RCC 7860 (cell line): ENCODE data around the gene ACTN3.
"Not testable (repeated sequence)": the region's sequence is repeated elsewhere in the genome, so short reads cannot be mapped to it uniquely, and the experiment has no call there.

ENCODE experiments used
- DNase-seq: peaks from one replicate; pipeline ENCODE4 v3.0.0-alpha.2; 2015; ENCODE audit warnings: low spot score
- FAIRE-seq: peaks from 2 replicates; lab custom pipeline; 2012; peaks lifted over from hg19 to GRCh38; lab: Jason Lieb, UNC

ACTN3 gene

GRCh38 chr11:66562907-66563583, 16.3 kb downstream of the ACTN3 start:
- DNase-seq, result no peak
- no peak for FAIRE-seq

GRCh38 chr11:66563832-66564231, 17.1 kb downstream of the ACTN3 start:
- no peak for FAIRE-seq
- no peak for DNase-seq

- FAIRE-seq (no peak), DNase-seq (no peak)
Measured at GRCh38 chr11:66564538-66564937, 17.8 kb downstream of the ACTN3 start.

GRCh38 chr11:66564984-66565383, 18.3 kb downstream of the ACTN3 start:
- DNase-seq (no peak), FAIRE-seq (no peak)

- FAIRE-seq, result no peak
- DNase-seq, result no peak
Measured at GRCh38 chr11:66566221-66566620, 19.5 kb downstream of the ACTN3 start.

GRCh38 chr11:66567787-66568123, 21.1 kb downstream of the ACTN3 start:
- no peak for FAIRE-seq
- no peak for DNase-seq

GRCh38 chr11:66568124-66568916, 21.6 kb downstream of the ACTN3 start, which contains the start of gene CTSF:
Gene CTSF, minus strand, starts transcription at chr11:66568606. Its CDS starts 120 bp downstream, at chr11:66568486.
- no peak for FAIRE-seq
- no peak for DNase-seq

GRCh38 chr11:66569076-66569475, 22.4 kb downstream of the ACTN3 start:
- FAIRE-seq, result no peak
- no peak for DNase-seq

GRCh38 chr11:66570079-66570849, 23.6 kb downstream of the ACTN3 start:
- no peak for DNase-seq

GRCh38 chr11:66570850-66571180, 24.1 kb downstream of the ACTN3 start:
- no peak for FAIRE-seq

More at GRCh38 chr11:66570079-66570849, 23.6 kb downstream of the ACTN3 start:
- FAIRE-seq, result no peak

GRCh38 chr11:66579017-66579606, 32.4 kb downstream of the ACTN3 start:
- DNase-seq (peak; percentile 13), FAIRE-seq (no peak)

More at GRCh38 chr11:66570850-66571180, 24.1 kb downstream of the ACTN3 start:
- no peak for DNase-seq

GRCh38 chr11:66580803-66581202, 34.1 kb downstream of the ACTN3 start:
- no peak for DNase-seq
- FAIRE-seq, result no peak

GRCh38 chr11:66581261-66581660, 34.6 kb downstream of the ACTN3 start:
- FAIRE-seq (no peak), DNase-seq (no peak)

- FAIRE-seq, DNase-seq: not testable (repeated sequence)
Measured at GRCh38 chr11:66582565-66583147, 36.0 kb downstream of the ACTN3 start.

GRCh38 chr11:66585447-66585846, 38.7 kb downstream of the ACTN3 start:
- FAIRE-seq, result not testable (repeated sequence)

GRCh38 chr11:66586136-66586535, 39.4 kb downstream of the ACTN3 start:
- DNase-seq, result no peak
- no peak for FAIRE-seq

More at GRCh38 chr11:66585447-66585846, 38.7 kb downstream of the ACTN3 start:
- DNase-seq, result not testable (repeated sequence)

- DNase-seq, FAIRE-seq: not testable (repeated sequence)
Measured at GRCh38 chr11:66589315-66589714, 42.6 kb downstream of the ACTN3 start.

- DNase-seq (no peak), FAIRE-seq (no peak)
Measured at GRCh38 chr11:66589996-66590675, 43.4 kb downstream of the ACTN3 start.

GRCh38 chr11:66591175-66591574, 44.5 kb downstream of the ACTN3 start:
- FAIRE-seq (no peak), DNase-seq (no peak)
